Endodermal cell (in vitro differentiated cells): ENCODE data around the gene NAE1. TPM values are rescaled to one million over a fixed set of nuclear protein-coding genes. Genes with fewer than 3 reads are reported as not detected.
"Not testable (repeated sequence)": the region's sequence is repeated elsewhere in the genome, so short reads cannot be mapped to it uniquely, and the experiment has no call there.

ENCODE experiments used
- DNase-seq: peaks from one replicate; pipeline ENCODE4 v3.0.0-alpha.2; 2017
- H3K27ac ChIP-seq: 2 replicates; pipeline ENCODE4 v1.5.1; 2013; ENCODE audit warnings: mild to moderate bottlenecking, low read depth, low read length, moderate library complexity
- H3K27me3 ChIP-seq: 2 replicates; pipeline ENCODE4 v1.6.1; 2013; ENCODE audit warnings: mild to moderate bottlenecking, low read length, moderate library complexity; ENCODE audit not compliant: insufficient read depth, control insufficient read depth, poor library complexity, severe bottlenecking
- H3K36me3 ChIP-seq: 2 replicates; pipeline ENCODE4 v1.7.0; 2013; ENCODE audit warnings: mild to moderate bottlenecking, low read length, moderate library complexity; ENCODE audit not compliant: control insufficient read depth, insufficient read depth
- H3K4me1 ChIP-seq: one replicate; pipeline ENCODE4 v1.7.0; 2013; ENCODE audit warnings: low read length; ENCODE audit not compliant: control insufficient read depth, insufficient read depth
- H3K4me3 ChIP-seq: 2 replicates; pipeline ENCODE4 v1.5.1; 2013; ENCODE audit warnings: mild to moderate bottlenecking, low read length, moderate library complexity
- H3K9ac ChIP-seq: 2 replicates; pipeline ENCODE4 v1.6.1; 2013; ENCODE audit warnings: mild to moderate bottlenecking, low read length, moderate library complexity; ENCODE audit not compliant: poor library complexity, severe bottlenecking; ENCODE audit errors: extremely low read depth
- H3K9me3 ChIP-seq: 2 replicates; pipeline ENCODE4 v1.6.1; 2013; ENCODE audit warnings: mild to moderate bottlenecking, low read length, moderate library complexity; ENCODE audit not compliant: control insufficient read depth
- H3K27ac Mint-ChIP-seq: 2 replicates; pipeline ENCODE4 v1.8.0; 2020; ENCODE audit warnings: mixed read lengths
- H3K27me3 Mint-ChIP-seq: 2 replicates; pipeline ENCODE4 v1.8.0; 2021; ENCODE audit warnings: mild to moderate bottlenecking, mixed read lengths; ENCODE audit not compliant: insufficient read depth
- H3K36me3 Mint-ChIP-seq: 2 replicates; pipeline ENCODE4 v1.8.0; 2020; ENCODE audit warnings: low read depth, mixed read lengths
- H3K4me1 Mint-ChIP-seq: 2 replicates; pipeline ENCODE4 v1.8.0; 2020; ENCODE audit warnings: mixed read lengths
- H3K4me3 Mint-ChIP-seq: 2 replicates; pipeline ENCODE4 v1.8.0; 2020; ENCODE audit warnings: mild to moderate bottlenecking, moderate library complexity, mixed read lengths
- H3K9me3 Mint-ChIP-seq: 2 replicates; pipeline ENCODE4 v1.8.0; 2020; ENCODE audit warnings: mild to moderate bottlenecking, mixed read lengths
- WGBS, 2 experiments: methylation state at CpG; one replicate each; pipeline versions ENCODE4 v1.1.5 to v1.1.7; 2013; ENCODE audit warnings: missing lambda C conversion rate in 2 of 2, mixed read lengths in 1 of 2; ENCODE audit not compliant: insufficient coverage in 1 of 2, insufficient read length in 1 of 2; 5-methylcytosine and 5-hydroxymethylcytosine counted together
- total RNA-seq, 2 donors: library from RNA; stranded (reverse); fragmentation: NEBNext Ultra II Directional in 1 of 2; extraction: Animal tissue kit (Norgen Biotek cat#: 25700) in 1 of 2; gene quantifications; 2 replicates in 1 of 2; 3 replicates in 1 of 2; pipeline ENCODE4 v1.2.1, GENCODE V29; 2021
- TF ChIP-seq, protein P1 (sequence below): fragments of 200-600 bp; sonication (generic); conservative IDR thresholded peaks from 2 replicates; pipeline ENCODE4 v1.5.0; 2021; ENCODE audit warnings: antibody characterized with exemption, mild to moderate bottlenecking

Gene NAE1
- total RNA-seq, 2 donors from 2014 or later: 129 to 166 TPM

DNA sequence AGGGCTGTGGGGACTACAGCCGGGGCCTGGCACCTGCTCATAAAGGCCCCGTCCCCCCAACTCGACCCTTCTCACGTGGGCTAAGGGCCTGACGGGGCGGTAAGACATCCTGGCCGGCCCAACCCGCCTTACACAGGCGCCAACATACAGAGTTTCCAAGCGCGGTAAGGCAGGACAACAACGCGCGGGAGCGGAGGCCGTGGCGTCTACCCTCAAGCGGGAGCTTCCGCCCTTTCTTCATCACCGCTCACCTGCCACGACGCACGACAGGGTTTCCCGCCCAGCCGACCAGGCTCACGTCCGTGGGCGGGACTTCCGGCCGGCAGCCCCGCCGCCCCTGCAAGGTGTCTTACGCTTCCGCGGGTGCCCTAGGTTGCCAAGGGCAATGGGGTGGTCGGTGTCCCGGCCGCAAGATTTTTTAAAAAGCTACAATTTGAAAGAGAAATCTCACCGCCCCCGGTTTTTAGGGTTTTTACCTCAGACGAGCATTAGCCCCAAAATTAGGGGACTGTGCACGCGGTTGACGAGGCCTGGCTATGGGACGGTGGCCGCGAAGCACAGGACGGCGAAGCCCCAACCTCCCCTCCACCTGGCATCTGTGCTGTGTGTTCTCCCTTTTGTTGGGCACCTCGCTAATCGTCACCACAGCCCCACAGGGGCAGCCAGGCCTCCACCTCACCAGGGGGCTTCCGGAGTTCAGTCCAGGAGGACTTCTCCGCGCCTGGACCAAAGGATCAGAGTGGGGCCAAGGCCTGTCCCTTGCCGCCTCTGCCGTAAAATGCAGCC, 29.3 kb downstream of the NAE1 start, which contains the start of gene TERB1:
Gene TERB1 (minus strand): TSS at position 265 of the 786 bp plus-strand sequence. CDS start 4,786 bp downstream, outside the sequence.
- peak; percentile 49 for DNase-seq
- H3K36me3 ChIP-seq: peaks cover 44% of the 10 kb centered on the region
- Mint-ChIP-seq H3K4me3 (no peak within 1 kb of the TSS), H3K9me3 (no peaks in the 10 kb centered on the region), H3K27me3 (no peaks in the 10 kb centered on the region), H3K4me1 (no peaks in the 10 kb centered on the region), H3K27ac (no peak within 1 kb of the TSS), H3K36me3 (peaks cover 39% of the 10 kb centered on the region)
- WGBS, 2 experiments: 93 to 96% methylated on average over 39 to 56 of the region's 56 CpGs
- H3K4me1 ChIP-seq: no peaks in the 10 kb centered on the region
- TF ChIP-seq, protein P1, sequence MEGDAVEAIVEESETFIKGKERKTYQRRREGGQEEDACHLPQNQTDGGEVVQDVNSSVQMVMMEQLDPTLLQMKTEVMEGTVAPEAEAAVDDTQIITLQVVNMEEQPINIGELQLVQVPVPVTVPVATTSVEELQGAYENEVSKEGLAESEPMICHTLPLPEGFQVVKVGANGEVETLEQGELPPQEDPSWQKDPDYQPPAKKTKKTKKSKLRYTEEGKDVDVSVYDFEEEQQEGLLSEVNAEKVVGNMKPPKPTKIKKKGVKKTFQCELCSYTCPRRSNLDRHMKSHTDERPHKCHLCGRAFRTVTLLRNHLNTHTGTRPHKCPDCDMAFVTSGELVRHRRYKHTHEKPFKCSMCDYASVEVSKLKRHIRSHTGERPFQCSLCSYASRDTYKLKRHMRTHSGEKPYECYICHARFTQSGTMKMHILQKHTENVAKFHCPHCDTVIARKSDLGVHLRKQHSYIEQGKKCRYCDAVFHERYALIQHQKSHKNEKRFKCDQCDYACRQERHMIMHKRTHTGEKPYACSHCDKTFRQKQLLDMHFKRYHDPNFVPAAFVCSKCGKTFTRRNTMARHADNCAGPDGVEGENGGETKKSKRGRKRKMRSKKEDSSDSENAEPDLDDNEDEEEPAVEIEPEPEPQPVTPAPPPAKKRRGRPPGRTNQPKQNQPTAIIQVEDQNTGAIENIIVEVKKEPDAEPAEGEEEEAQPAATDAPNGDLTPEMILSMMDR: no peak
- H3K27me3 ChIP-seq: no peaks in the 10 kb centered on the region
- H3K4me3 ChIP-seq: no peak within 1 kb of the TSS
- H3K9ac ChIP-seq: no peak within 1 kb of the TSS
- H3K9me3 ChIP-seq: no peaks in the 10 kb centered on the region
- no peak within 1 kb of the TSS for H3K27ac ChIP-seq

DNA sequence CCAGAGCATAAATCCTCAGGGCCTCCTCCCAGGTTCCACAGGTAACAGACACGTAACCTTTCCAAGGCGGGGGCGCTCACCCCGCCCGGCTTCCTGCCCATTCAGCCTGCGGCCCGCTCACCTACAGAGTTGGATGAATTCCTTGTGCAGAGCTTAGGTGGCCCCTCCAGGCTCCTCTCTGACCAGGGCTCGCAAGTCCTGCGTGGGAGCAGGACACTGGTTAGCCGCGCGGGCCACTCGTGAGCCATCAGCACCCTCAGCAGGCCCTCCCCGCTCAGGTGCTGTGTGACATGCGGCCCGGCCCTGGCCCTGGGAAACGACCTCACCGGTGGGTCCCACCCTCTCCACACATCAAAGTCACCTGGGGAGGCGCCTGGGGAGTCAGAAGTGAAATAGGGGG, 29.9 kb downstream of the NAE1 start:
- no peak overlapping the region for H3K4me3 ChIP-seq
- DNase-seq: peak; percentile 45
- WGBS, 2 experiments: 96% methylated on average over 4 to 19 of the region's 19 CpGs
- Mint-ChIP-seq H3K4me1 (no peaks in the 10 kb centered on the region), H3K27ac (no peak overlapping the region), H3K9me3 (no peaks in the 10 kb centered on the region), H3K4me3 (no peak overlapping the region), H3K36me3 (peaks cover 37% of the 10 kb centered on the region), H3K27me3 (peaks cover under 1% of the 10 kb centered on the region)
- H3K27me3 ChIP-seq: no peaks in the 10 kb centered on the region
- no peak overlapping the region for H3K27ac ChIP-seq
- no peaks in the 10 kb centered on the region for H3K4me1 ChIP-seq
- no peak overlapping the region for H3K9ac ChIP-seq
- peaks cover 37% of the 10 kb centered on the region for H3K36me3 ChIP-seq
- TF ChIP-seq, protein P1: no peak
- no peaks in the 10 kb centered on the region for H3K9me3 ChIP-seq

DNA sequence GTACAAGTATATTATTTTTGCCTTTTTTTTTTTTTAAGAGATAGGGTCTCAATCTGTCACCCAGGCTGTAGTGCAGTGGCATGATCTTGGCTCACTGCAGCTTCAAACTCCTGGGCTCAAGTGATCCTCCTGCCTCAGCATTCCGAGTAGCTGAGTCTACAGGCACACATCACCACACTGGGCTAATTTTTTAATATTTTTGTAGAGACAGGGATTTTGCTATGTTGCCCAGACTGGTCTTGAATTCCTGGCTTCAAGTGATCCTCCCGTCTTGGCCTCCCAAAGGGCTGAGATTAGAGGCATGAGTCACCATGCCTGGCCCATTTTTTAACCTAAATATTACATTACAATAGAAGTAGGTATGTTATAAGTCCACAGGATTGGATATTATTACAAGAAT, 32.6 kb downstream of the NAE1 start:
- Histone ChIP-seq H3K9me3 (no peaks in the 10 kb centered on the region), H3K27me3 (no peaks in the 10 kb centered on the region), H3K4me1 (no peaks in the 10 kb centered on the region), H3K9ac (no peak overlapping the region), H3K27ac (no peak overlapping the region), H3K4me3 (no peak overlapping the region), H3K36me3 (peaks cover 13% of the 10 kb centered on the region)
- peaks cover 13% of the 10 kb centered on the region for H3K36me3 Mint-ChIP-seq
- no peaks in the 10 kb centered on the region for H3K9me3 Mint-ChIP-seq
- peaks cover 2% of the 10 kb centered on the region for H3K27me3 Mint-ChIP-seq
- TF ChIP-seq, protein P1: no peak
- DNase-seq: no peak
- H3K4me3 Mint-ChIP-seq: no peak overlapping the region
- no peaks in the 10 kb centered on the region for H3K4me1 Mint-ChIP-seq
- WGBS, 2 experiments: 86 to 90% methylated on average over 1 to 2 of the region's 2 CpGs
- H3K27ac Mint-ChIP-seq: no peak overlapping the region

DNA sequence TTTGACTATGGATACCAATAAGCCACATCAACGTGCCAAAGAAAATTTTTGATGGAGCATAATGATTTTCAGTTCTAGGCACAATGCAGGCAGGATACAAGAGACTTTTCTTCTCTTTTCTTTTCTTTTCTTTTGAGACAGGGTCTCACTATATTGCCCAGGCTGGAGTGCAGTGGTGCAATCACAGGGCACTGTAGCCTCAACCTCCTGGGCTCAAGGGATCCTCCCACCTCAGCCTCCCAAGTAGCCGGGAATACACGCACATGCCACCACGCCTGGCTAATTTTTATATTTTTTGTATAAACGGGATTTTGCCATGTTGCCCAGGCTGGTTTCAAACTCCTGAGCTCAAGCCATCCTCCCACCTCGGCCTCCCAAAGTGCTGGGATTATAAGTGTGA, 36.8 kb downstream of the NAE1 start:
- WGBS, 2 experiments: 89 to 96% methylated on average over 2 to 6 of the region's 6 CpGs
- not testable (repeated sequence) for H3K9me3 Mint-ChIP-seq, H3K27ac ChIP-seq, H3K4me3 Mint-ChIP-seq, DNase-seq, H3K36me3 Mint-ChIP-seq, H3K36me3 ChIP-seq, H3K4me3 ChIP-seq, H3K27me3 Mint-ChIP-seq, H3K9me3 ChIP-seq, H3K27ac Mint-ChIP-seq, H3K4me1 ChIP-seq, H3K4me1 Mint-ChIP-seq, H3K27me3 ChIP-seq, H3K9ac ChIP-seq
